RWPE2 (cell line): Measurements from ENCODE around the gene LDLRAD4.
"Not testable (repeated sequence)": the region's sequence is repeated elsewhere in the genome, so short reads cannot be mapped to it uniquely, and the experiment has no call there.

Experiments
- ATAC-seq: fragments of 200-7000 bp; cut with Tn5 transposase; 3 replicates; pipeline ENCODE4 v1.9.1; 2021; ENCODE audit warnings: low read depth
- DNase-seq: peaks from one replicate; pipeline ENCODE4 v3.0.0-alpha.2; 2020; ENCODE audit warnings: low spot score
- H3K27ac ChIP-seq: fragments of 450-650 bp; 2 replicates; pipeline ENCODE4 v1.5.1; 2017; ENCODE audit warnings: mild to moderate bottlenecking; ENCODE audit not compliant: poor library complexity, severe bottlenecking
- H3K27me3 ChIP-seq: fragments of 250-450 bp; sonication (Bioruptor Pico); 2 replicates; pipeline ENCODE4 v1.5.1; 2021; ENCODE audit warnings: mild to moderate bottlenecking, moderate library complexity; ENCODE audit not compliant: insufficient read depth, poor library complexity, severe bottlenecking
- H3K36me3 ChIP-seq: fragments of 250-450 bp; sonication (Bioruptor Pico); 2 replicates; pipeline ENCODE4 v1.5.1; 2020; ENCODE audit warnings: low read depth, mild to moderate bottlenecking, moderate library complexity
- H3K4me1 ChIP-seq: fragments of 250-450 bp; sonication (Bioruptor Pico); 2 replicates; pipeline ENCODE4 v1.5.1; 2021; ENCODE audit warnings: mild to moderate bottlenecking, moderate library complexity; ENCODE audit not compliant: insufficient read depth, poor library complexity, severe bottlenecking
- H3K4me3 ChIP-seq: fragments of 250-450 bp; sonication (Bioruptor Pico); 2 replicates; pipeline ENCODE4 v1.5.1; 2021; ENCODE audit warnings: mild to moderate bottlenecking, moderate library complexity; ENCODE audit not compliant: severe bottlenecking
- H3K9me3 ChIP-seq: fragments of 250-450 bp; sonication (Bioruptor Pico); 2 replicates; pipeline ENCODE4 v1.5.1; 2021; ENCODE audit warnings: mild to moderate bottlenecking, moderate library complexity; ENCODE audit not compliant: severe bottlenecking
- TF ChIP-seq, protein P1 (sequence below): fragments of 450-650 bp; IDR thresholded peaks from one replicate; pipeline ENCODE4 v1.5.1; 2017; ENCODE audit warnings: mild to moderate bottlenecking, moderate library complexity; ENCODE audit not compliant: poor library complexity, severe bottlenecking

Gene LDLRAD4

DNA sequence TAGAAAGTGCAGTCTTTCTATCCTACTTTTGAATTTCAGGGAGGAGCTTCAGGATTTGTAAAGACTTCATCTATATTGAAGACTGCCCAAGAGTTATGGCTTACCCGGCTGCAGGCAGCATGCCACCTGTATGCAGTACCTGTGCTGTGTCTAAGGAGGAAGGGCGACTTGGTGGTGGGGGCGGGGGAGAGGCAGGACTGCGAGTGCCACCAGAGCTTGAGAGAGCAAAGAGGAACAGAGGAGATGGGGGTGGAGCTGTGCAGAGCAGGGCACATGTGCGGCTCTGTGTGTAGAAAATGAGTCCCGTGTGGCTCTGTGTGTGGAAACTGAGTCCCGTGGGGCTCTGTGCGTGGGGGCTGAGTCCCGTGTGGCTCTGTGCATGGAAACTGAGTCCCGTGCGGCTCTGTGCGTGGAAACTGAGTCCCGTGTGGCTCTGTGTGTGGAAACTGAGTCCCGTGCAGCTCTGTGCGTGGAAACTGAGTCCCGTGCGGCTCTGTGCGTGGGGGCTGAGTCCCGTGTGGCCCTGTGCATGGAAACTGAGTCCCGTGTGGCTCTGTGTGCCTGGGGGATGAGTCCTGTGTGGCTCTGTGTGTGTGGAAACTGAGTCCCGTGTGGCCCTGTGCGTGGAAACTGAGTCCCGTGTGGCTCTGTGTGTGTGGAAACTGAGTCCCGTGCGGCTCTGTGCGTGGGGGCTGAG is 43.2 kb downstream of the LDLRAD4 start:
- TF ChIP-seq, protein P1, sequence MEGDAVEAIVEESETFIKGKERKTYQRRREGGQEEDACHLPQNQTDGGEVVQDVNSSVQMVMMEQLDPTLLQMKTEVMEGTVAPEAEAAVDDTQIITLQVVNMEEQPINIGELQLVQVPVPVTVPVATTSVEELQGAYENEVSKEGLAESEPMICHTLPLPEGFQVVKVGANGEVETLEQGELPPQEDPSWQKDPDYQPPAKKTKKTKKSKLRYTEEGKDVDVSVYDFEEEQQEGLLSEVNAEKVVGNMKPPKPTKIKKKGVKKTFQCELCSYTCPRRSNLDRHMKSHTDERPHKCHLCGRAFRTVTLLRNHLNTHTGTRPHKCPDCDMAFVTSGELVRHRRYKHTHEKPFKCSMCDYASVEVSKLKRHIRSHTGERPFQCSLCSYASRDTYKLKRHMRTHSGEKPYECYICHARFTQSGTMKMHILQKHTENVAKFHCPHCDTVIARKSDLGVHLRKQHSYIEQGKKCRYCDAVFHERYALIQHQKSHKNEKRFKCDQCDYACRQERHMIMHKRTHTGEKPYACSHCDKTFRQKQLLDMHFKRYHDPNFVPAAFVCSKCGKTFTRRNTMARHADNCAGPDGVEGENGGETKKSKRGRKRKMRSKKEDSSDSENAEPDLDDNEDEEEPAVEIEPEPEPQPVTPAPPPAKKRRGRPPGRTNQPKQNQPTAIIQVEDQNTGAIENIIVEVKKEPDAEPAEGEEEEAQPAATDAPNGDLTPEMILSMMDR: no peak
- Histone ChIP-seq H3K36me3 (no peaks in the 10 kb centered on the region), H3K9me3 (no peaks in the 10 kb centered on the region), H3K4me1 (no peaks in the 10 kb centered on the region), H3K27ac (no peak overlapping the region), H3K27me3 (no peaks in the 10 kb centered on the region), H3K4me3 (no peak overlapping the region)
- no peak for DNase-seq
- ATAC-seq: no peak

DNA sequence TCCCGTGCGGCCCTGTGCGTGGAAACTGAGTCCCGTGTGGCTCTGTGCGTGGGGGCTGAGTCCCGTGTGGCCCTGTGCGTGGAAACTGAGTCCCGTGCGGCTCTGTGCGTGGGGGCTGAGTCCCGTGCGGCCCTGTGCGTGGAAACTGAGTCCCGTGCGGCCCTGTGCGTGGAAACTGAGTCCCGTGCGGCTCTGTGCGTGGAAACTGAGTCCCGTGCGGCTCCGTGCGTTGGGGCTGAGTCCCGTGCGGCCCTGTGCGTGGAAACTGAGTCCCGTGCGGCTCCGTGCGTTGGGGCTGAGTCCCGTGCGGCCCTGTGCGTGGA is 43.8 kb downstream of the LDLRAD4 start:
- not testable (repeated sequence) for H3K4me1 ChIP-seq, ATAC-seq, H3K36me3 ChIP-seq, DNase-seq, H3K4me3 ChIP-seq, H3K27ac ChIP-seq, H3K9me3 ChIP-seq, H3K27me3 ChIP-seq

DNA sequence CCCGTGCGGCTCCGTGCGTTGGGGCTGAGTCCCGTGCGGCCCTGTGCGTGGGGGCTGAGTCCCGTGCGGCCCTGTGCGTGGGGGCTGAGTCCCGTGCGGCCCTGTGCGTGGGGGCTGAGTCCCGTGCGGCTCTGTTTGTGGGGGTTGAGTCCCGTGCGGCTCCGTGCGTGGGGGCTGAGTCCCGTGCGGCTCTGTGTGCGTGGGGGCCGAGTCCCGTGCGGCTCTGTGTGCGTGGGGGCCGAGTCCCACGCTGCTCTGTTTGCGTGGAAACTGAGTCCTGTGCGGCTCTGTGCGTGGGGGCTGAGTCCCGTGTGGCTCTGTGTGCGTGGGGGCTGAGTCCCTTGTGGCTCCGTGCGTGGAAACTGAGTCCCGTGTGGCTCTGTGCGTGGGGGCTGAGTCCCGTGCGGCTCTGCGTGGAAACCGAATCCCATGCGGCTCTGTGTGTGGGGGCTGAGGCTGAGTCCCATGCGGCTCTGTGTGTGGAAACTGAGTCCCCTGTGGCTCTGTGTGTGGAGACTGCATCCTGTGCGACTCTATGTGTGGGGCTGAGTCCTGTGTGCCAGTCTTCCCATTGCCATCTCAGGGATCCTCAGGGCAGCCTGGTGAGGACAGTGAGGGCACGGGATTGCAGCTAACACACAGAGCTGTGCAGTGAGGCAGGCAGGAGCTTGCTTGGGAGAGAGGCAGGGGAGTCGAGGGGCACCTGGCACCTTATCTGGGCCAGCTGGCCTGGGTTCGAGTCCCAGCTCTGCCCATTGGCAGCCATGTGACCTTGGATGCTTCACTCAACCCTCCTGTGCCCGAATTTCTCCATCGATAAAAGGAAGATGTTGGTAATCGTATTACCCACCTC is 44.5 kb downstream of the LDLRAD4 start:
- Histone ChIP-seq H3K27me3 (no peaks in the 10 kb centered on the region), H3K27ac (no peak overlapping the region), H3K4me3 (no peak overlapping the region), H3K4me1 (no peaks in the 10 kb centered on the region), H3K36me3 (no peaks in the 10 kb centered on the region), H3K9me3 (no peaks in the 10 kb centered on the region)
- DNase-seq: no peak
- ATAC-seq: no peak
- TF ChIP-seq, protein P1: no peak

DNA sequence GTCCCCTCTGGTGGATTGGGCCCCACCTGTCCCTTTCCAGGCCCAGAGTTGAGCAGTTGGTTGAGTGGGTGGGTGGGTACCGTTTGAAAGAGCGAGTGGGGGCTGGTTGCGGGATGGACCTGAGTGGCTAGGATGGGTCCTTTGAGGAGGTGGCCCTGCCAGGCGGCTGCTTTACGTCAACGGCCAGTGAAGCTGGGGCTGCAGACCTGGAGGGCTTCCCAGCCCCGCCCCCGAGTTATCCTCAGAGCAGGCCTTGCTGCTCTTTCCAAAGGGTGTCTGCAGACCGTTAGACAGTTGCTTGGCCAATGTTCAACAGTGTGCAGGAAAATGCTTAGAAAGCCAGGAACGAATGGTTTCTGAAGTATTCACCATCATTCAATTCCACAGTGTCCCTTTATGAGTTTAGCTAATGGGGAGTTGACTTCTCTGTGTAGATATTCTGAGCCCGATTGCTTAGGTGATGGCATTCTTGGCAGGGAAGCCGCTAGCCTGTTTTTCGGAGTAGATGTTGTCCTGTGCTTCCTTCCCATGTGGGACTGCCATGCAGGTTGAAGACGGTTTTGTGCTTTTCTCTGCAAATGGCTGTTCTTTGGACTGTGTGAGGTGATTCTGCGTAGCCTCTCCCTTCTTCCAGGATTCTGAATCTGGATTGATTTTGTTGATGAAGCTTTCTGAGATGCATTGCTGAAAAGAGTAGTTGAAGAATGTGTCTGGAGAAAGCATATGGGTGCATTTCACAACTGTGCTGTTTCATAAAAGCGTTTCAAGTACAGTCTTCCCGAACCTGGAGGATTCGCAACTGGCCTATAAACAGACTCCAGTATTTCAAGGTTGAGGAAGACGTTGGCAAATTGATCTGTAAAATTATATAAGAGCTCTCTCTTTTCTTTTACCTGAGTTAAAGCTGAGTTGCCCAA is 45.8 kb downstream of the LDLRAD4 start:
- TF ChIP-seq, protein P1: no peak
- DNase-seq: no peak
- no peak for ATAC-seq
- no peaks in the 10 kb centered on the region for H3K4me1 ChIP-seq
- H3K4me3 ChIP-seq: no peak overlapping the region
- peaks cover 8% of the 10 kb centered on the region for H3K27me3 ChIP-seq
- no peaks in the 10 kb centered on the region for H3K9me3 ChIP-seq
- no peaks in the 10 kb centered on the region for H3K36me3 ChIP-seq
- H3K27ac ChIP-seq: no peak overlapping the region
